ENCODE measurements around the gene NAXD.
"Not testable (repeated sequence)": the region's sequence is repeated elsewhere in the genome, so short reads cannot be mapped to it uniquely, and the experiment has no call there.

The NAXD gene

DNA sequence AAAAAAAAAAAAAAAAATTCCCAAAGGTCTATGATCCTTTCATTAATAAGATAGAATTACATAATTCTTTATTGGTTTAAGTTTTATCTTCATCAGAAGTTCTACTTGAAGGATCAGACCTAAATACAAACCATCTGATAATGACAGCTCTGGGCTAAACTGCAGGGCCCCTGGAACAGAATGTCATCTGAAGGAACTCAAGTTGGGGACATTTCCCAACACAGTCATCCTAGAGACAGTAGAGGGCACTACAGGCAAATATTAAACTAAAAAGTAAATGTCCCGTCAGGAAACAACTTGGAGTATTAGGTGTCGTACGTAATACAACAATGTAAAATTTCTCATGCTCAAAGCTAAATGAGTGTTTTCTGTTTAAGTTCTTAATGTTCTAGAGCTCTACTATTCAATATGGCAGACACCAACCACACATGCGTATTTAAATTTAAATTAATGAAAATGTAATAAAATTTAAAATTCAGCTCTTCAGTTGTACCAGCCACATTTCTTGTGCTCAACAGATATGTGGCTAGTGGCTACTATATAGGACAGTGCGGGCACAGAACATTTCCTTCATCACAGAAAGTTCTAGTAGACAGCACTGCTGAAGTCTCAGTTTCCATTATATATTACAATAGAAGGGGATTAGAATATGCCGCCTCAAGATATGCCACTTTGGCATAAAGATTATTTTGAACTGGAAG is 21.8 kb upstream of the NAXD start:
- peak; percentile 75 for DNase-seq (ENCODE audit: low spot score)

DNA sequence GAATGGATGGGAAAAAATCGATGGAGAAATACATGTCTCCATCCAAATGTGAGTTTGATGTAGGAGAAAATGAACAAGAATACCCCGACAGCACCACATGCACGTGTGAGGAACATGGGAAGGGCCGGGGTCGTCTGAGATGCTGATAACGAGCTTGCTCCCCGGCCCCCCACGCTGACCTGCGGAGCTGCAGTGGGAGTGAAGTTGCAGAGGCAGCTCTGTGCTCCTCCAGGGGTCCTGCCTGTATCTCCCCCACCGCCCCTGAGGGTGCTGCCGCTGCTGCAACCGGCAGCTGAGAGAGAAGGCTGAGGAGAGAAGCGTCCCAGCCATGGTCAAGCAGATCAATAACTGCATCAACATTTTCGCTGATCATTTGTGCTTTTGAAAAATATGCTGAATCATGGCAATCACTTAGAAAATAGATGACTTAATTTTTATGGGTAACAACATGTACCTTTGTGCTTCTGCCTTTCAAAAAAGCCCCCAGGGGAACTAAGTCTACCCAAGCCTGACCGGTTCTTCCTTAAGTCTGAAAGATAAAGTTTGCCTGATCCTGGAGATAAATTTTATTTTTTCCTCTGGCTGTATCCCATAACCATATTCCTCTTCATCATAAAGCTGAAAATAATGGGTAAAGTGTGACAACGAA is 18.2 kb upstream of the NAXD start:
- no peak for DNase-seq (ENCODE audit: low spot score)

DNA sequence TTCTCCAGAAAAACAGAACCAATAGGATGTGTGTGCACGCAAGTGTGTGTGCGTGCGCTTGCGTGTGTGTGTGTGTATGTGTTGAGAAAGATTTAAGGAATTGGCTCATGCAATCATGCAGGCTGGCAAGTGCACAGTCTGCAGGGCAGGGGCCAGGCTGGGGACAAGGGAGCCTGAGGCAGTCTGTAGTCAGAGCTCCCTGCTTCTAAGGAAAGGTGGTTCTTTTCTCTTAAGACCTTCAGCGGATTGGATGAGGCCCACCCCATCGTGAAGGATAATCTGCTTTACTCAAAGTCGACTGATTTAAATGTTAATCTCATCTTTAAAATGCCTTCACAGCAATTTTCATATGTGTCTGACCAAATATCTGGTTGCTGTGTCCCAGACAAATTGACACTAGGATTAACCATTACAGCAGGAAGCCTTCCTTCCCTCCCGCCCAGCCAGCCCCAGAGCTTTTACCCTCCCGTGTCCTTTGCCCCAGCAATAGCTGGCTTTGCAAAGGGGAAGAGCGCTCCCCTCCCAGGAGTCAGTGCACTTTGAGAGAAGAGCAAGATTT is 15.0 kb upstream of the NAXD start:
- no peak for DNase-seq (ENCODE audit: low spot score)

DNA sequence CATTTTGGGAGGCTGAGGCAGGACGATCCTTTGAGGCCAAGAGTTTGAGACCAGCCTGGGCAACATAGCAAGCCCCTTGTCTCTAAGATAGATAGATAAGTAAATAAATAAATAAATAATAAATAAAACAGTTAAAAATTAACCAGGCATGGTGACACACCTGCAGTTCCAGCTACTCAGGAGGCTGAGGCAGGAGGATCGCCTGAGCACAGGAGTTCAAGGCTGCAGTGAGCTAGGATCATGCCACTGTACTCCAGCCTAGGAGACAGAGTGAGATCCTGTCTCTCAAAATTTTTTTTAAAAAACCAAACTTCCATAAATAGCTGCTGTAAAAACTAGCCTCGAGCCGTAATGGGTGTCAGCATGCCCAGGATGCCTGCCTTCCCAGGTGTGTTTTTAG is 14.4 kb upstream of the NAXD start:
- no peak for DNase-seq (ENCODE audit: low spot score)

DNA sequence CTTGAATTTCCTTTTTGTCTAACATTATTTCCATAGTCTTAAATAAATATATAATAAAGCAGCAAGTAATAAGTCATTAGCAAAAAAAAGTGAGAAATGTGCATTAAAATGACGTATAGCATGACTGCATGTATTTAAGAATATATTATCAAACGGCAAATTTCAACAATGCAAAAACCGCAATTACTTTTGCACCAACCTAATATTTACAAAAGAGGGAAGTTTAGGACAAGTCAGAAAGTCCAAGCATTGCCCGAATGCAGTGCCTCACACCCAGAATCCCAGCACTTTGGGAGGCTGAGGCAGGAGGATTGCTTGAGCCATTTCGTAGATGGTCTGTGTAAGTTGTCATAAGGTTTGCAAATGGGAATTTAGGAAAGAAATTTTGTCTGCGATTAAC is 10.2 kb upstream of the NAXD start:
- no peak for DNase-seq (ENCODE audit: low spot score)

DNA sequence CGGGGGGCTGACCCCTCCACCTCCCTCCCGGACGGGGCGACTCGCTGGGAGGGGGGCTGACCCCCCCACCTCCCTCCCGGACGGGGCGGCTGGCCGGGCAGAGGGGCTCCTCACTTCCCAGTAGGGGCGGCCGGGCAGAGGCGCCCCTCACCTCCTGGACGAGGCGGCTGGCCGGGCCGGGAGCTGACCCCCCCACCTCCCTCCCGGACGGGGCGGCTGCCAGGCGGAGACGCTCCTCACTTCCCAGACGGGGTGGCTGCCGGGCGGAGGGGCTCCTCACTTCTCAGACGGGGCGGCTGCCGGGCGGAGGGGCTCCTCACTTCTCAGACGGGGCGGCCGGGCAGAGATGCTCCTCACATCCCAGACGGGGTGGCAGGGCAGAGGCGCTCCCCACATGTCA is 9.1 kb upstream of the NAXD start:
- not testable (repeated sequence) for DNase-seq (ENCODE audit: low spot score)

DNA sequence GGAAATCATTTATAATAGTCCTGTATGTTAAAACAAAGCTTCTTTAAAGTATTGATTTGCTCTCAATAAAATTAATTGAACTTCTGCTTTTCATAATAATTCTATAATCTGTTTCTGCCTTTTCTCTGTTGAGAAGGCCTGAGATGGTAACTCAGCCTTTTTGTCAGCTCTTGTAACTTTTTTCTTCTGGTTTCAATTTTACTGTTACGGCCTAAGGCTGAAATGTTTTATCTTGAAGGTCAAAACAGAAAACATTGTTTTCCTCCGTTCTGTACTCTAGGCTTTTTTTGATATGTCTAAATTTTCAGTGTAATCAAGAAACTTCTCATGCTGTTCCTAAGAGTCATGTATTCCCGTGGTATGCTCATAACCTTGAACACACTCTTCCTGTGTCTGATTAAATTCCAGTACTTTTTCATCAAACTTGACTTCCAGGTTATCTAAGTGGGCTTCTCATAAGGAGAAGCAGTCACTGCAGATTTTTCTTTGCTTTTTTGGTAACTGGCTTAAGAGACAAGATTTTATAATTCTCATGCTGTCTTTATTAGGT is 7.6 kb upstream of the NAXD start:
- DNase-seq (ENCODE audit: low spot score), result no peak

DNA sequence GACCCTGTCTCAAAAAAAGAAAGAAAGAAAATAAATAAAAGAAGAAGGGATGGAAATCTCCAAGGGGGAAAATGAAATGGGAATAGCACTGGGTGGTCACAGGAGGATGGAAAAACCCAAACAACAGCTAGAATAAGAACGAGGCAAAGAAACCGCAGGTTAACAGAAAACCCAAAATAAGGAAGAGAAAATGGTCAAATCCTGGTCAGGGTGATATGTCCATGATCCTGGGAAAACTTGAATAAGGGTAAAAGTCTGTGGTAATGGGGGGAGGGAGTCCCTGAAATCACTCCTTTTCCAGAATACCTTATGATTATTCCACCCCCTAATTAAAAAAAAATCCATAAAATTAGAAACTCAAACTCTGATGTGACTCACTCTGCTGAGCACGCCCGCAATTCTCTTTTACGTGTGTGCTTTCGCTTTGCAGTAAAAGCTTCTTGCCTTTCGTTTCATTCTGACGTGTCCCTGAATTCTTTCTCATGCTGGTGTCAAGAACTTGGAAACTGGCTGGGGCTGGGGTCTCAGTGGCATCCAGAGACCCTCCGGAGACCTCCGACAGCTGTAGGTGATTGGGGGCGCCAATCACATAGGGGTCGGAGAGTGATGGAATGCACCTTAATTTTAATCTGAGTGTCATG is 4.3 kb upstream of the NAXD start:
- DNase-seq (ENCODE audit: low spot score), result no peak

DNA sequence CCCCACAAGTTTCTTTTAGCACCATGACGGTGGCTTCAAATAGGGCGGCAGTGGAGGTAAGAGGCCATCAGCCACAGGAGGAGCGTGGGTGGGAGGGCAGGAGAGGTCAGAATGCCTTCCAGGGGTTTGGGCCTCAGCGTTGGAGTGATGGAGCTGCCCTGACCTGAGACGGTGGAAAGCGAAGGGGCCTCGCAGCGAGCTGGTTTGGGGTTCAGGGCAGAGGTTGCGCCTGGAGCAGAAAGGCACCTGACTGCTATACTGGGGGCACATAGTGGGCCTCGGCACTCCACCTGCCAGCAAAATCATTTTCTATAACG is 382 bp upstream of the NAXD start:
- no peak for DNase-seq (ENCODE audit: low spot score)

DNA sequence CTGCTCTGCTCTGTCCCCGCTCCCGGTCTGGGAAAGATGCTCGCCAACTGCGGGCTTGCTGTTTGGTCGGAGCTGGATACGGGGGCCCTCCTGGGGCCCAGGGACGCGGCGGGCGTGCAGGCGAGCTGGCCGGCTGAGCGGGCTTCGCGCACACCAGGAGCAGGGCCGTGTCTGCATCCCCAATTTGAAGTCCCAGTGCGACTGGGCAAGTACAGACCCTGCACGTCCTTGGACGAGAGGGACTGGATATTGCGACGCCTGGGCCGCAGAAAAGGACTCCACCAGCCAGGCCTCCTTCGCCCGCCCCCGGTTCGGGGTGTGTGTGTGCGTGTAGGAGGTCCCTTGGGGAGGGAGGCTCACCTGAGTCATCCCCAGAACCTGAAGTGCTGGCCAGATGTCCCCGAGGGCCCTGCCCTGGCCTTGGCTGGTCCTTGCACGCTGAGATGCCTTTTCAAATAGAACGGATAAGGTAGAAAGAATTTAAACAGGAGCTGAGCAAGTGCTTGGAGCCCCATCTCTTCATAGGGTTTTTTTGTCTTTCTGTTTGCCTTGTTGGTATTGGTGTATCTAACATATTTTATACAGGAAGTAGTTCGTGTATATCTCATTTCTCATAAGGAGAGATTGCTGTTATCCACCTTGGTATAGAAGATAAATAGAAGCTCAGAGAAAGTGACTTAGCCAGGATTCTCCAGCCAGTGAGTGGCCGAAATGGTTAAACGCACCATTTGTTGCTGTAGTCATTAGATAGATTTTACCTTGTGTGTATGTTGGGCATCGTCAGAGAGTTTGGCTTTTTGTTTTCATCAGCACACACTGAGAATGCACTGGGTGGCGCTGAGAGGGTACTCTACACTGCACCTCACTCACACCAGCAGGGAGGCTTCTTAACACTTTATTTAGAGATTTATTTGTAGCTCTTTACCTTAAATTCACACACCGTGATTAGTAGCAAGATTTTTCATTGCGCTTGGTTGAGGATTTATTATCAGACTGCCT is 1.1 kb downstream of the NAXD start:
- DNase-seq (ENCODE audit: low spot score), result peak; percentile 79

DNA sequence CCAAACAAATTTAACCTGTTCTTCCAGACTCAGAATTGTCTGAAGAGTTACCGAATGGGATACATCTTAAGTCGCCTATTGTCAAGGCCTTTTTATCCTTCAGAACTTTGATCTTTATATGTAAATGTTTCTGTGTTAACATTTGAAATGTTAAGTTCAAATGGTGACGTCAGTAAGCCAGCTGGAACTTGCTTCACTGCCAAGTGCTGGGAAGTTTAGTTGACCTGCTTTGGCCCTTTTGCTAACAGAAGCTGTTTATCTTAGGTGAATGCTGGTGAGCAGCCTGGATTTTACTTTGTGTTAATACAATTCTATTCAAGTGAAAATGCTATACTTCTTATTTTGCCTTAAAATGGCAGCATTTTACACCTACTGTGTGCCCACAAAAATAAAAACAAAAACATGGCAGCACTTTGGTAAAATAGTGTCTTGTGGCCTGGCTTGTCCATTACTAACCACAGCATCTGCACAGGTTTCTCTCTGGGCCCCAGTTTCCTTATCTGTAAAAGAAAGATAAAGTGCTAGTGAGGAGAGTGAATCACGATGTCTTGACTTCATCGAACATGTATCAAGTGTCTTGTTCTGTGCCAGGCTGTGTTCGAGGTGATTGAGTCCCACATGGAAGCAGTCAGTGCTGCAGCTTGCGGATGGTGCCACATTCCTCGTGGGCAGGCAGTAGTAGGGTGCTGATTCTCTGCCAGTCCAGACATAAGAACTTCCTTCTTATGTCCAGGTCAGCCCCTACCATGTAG is 2.2 kb downstream of the NAXD start:
- no peak for DNase-seq (ENCODE audit: low spot score)

DNA sequence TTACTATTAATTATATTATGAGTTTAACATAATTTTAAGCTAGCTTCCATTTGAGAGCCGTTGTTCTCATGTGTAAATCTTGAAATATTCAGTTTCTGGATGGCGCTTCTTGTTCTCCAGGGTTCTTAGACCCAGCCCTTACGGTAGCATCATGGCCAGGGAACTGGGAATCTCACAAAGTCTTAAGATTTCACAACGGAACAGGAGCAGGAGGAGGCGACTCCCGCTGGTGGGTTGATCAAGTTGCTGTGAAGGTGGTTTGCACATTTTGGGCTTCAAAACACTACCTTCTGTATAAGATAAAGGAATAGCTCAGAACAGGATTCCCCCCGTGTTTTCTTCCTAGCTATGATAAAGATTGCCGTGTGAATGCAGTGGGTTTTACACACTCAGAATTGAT is 2.8 kb downstream of the NAXD start:
- no peak for DNase-seq (ENCODE audit: low spot score)

DNA sequence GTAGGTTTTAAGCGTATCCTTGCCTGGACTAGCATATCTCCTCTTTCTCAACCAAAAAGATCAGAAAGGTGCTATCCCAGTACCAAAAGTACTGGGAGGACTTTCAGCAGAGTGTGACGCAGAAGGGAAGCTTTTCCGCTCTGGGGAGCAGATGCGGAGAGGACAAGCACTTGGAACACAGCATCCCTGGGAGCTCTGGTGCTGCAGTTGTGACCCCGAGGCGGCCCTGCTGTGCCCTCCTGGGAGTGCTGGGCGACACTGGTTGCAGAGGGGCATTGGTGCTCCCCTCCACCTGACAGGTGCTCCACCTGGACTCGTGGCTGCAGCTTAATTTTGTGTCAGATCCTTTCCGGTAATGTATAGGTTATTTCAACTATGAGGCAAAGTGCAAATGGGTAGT is 3.4 kb downstream of the NAXD start:
- no peak for DNase-seq (ENCODE audit: low spot score)

DNA sequence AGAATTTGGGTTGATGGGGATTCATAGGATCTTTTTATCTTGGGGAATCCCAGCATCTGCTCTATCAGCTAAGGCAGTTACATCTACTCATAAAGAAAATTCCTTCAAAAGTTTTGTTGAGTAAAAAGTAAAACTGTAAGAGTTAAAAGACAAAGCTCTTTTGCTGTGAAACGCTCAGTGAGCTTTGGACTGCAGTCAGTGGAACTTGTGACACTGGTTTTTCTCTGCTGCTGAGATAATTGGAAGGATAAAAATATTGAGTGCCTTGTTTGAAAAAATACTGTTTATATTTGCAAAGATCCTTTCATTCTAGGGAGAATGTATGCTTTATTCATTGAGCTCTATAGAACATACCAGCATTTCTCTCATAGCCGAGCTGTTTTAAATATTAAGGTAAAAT is 5.3 kb downstream of the NAXD start:
- no peak for DNase-seq (ENCODE audit: low spot score)

DNA sequence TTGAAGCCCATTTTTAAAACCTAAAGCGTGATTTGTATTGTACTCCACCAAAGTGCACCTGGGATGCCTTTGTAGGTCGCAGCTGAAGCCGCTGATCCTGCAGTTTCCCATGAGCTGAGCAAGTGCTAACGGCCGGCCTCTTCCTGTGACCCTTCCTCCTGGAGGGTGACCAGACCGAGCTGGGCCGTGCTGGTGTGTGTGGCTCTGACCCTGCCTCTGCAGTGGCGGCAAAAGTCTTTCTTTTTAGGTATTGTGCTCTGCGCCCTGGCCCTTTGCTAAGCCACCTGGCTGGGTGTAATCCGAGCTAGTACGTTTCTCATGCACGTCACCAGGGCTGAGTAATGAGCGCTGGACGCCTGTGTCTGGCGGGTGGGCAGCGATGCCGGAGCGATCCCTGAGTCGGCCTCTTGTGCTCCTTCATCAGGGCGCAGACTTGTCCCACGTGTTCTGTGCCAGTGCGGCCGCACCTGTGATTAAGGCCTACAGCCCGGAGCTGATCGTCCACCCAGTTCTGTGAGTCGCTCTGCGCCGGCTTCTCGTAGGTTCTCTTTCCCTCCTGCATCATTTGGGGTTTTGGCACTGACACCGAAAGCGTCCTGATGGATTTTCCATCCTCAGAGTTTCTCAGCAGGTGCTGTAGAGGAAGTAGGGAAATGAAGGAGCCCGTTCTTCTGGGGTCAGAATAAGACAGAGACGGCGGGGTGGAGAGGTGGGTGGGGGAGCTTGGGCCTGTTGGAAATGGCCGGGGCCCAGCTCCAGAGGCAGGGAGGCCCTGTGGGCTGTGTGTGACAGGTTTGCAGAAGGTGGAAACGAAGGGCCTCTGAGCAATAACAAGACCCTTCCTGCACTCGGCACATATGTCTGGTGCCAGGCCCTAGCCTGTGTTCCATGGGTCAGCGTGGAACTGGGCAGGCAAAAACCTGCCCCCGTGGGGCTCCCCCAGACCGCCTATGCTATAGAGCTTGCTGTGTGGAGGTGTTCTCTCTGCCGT is 9.7 kb downstream of the NAXD start:
- DNase-seq (ENCODE audit: low spot score), result no peak

DNA sequence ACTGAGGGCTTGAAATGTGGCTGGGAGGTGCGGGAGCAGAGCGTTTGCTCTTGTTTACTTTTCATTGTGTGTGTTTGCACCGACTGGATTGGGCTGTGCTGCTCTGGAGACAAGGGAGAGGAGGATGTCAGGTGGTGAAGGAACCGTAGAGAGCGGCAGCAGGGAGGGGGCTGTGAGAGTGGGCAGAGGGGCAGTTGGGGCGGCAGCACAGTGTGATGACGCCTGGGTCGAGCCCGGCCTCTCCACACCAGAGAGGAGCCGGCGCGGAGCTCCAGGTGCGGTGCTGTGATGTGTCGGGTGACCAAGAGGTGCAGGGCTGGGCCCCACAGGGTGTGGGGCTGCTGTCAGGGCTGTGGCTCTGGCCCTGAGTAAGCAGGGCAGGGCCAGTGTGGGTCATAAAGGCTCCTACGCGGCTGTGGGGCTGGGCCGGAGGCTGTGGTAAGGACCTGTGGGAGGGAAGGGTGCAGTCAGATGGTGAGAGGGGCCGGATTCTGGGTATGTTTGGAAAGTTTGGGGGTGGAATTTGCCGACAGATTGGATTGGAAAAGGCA is 10.5 kb downstream of the NAXD start:
- DNase-seq (ENCODE audit: low spot score), result peak; percentile 4

DNA sequence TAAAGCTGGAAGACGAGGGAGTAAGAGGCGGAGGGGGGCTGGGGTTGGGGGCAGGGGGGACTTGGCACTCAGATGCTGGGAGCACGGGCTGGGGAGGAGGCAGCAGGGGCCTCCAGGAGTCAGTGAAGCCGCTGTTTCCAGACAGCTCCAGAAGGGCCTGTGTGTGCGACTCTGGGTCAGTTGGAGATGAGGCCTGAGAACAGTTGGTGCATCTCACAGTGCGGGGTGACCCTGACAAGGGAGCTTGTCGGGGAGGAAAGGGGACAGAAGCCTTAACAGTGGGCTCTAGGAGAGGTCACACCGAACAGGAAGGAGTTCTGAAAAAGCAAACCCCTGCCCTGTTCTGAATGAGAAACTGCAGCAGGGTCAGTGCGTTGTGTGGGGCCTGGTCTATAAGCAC is 11.2 kb downstream of the NAXD start:
- DNase-seq (ENCODE audit: low spot score), result no peak

DNA sequence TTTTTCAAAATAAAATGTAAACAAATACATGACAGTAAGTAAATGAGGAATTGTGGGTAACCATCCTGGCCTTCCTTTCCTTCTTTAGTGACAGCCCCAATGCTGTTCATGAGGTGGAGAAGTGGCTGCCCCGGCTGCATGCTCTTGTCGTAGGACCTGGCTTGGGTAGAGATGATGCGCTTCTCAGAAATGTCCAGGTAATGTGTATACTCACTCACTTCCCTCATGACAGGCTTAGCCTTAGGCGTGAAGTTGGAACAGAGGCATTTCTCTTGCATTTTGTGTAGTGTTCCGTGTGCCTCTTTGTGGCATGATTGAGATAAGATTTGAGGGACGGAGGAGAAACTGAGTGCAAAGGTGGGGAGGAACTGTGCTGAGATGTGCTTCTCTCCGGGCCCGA is 12.0 kb downstream of the NAXD start:
- no peak for DNase-seq (ENCODE audit: low spot score)

DNA sequence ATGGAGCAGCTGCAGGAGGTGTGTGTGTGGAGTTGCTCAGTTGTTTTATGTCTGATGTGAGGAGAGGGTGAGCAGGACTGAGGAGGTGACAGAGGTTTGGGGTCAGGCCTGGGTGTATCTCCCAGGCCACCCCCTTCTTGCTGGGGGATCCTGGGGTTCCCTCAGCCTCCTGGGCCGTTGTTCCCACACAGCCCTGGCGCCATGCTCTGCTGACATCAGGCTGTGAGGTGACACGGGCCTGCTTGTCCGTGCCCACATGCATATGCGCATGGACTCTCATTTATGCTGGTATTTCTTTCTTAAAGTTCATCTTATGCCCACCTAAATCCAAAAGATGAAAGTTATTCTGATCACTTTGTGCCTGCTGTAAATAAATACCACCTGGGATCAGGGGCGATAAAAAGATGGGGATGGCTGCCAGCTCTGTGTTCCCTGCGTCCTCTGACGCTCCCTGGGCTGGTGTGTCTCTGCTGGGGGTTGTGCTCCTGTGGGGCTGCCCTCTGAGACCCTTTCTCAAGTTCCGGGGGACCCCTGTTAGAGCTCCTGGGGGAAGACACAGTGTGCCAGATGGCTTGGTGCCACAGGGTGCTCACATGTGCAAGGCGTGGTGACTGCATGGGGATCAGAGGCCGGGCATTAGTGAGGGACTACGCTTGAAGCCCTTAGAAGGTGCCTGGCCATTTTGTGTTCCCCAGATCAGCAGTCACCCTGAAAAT is 12.6 kb downstream of the NAXD start:
- DNase-seq (ENCODE audit: low spot score), result no peak
